IMR-90 (cell line): ENCODE data around the gene ATRNL1. TPM values are rescaled to one million over a fixed set of nuclear protein-coding genes. Genes with fewer than 3 reads are reported as not detected.

Experiments
- ATAC-seq: fragments of 200-7000 bp; cut with Tn5 transposase; 2 replicates; pipeline ENCODE4 v1.9.1; 2020; ENCODE audit warnings: low read depth, mild to moderate bottlenecking, moderate library complexity
- BruUV-seq: library from RNA; stranded (reverse); fragments of 400-500 nt; replicated peaks from 2 replicates; lab custom pipeline; 2021; lab: Mats Ljungman, UMichigan
- CTCF ChIA-PET: fragments of 300-600 bp; formaldehyde crosslinking; extraction: SDS; loops from one replicate; lab custom pipeline; 2021; ENCODE audit warnings: antibody characterized with exemption; lab: Yijun Ruan, JAX
- POLR2A ChIA-PET: fragments of 300-600 bp; sonication (Branson Sonifier 250); formaldehyde crosslinking; loops from one replicate; lab custom pipeline; 2022; ENCODE audit warnings: antibody characterized with exemption; ENCODE audit not compliant: unreplicated experiment; lab: Charles Lee
- DNase-seq: peaks from one replicate; pipeline ENCODE4 v3.0.0; 2013
- H2AFZ ChIP-seq: replicated peaks from 2 replicates; pipeline ENCODE3; 2013; ENCODE audit warnings: low read length, mild to moderate bottlenecking; ENCODE audit not compliant: poor library complexity
- H2AK5ac ChIP-seq: 2 replicates; pipeline ENCODE4 v1.6.1; 2013; ENCODE audit warnings: low read depth, low read length, inconsistent platforms
- H2AK9ac ChIP-seq: replicated peaks from 2 replicates; pipeline ENCODE3; 2013; ENCODE audit warnings: mild to moderate bottlenecking, low read depth, low read length, moderate library complexity; ENCODE audit not compliant: poor library complexity
- H2BK120ac ChIP-seq: 2 replicates; pipeline ENCODE4 v1.6.1; 2013; ENCODE audit warnings: low read depth, low read length, inconsistent platforms
- H2BK15ac ChIP-seq: 3 replicates; pipeline ENCODE4 v1.6.1; 2013; ENCODE audit warnings: low read depth, low read length, inconsistent platforms
- H2BK20ac ChIP-seq: 2 replicates; pipeline ENCODE4 v1.6.1; 2013; ENCODE audit warnings: low read depth, mild to moderate bottlenecking, inconsistent platforms, low read length, moderate library complexity
- H2BK5ac ChIP-seq: 2 replicates; pipeline ENCODE4 v1.6.1; 2013; ENCODE audit warnings: mild to moderate bottlenecking, low read depth, low read length, inconsistent platforms; ENCODE audit not compliant: poor library complexity, severe bottlenecking
- H3K14ac ChIP-seq: replicated peaks from 2 replicates; pipeline ENCODE4 v1.6.1; 2013; ENCODE audit warnings: low read depth, low read length, inconsistent platforms
- H3K18ac ChIP-seq: 2 replicates; pipeline ENCODE4 v1.6.1; 2013; ENCODE audit warnings: low read depth, low read length, control low read depth
- H3K23ac ChIP-seq: 2 replicates; pipeline ENCODE4 v1.6.1; 2013; ENCODE audit warnings: low read depth, low read length, inconsistent platforms
- H3K27ac ChIP-seq: 2 replicates; pipeline ENCODE4 v1.5.1; 2013; ENCODE audit warnings: mild to moderate bottlenecking, control low read depth, low read length; ENCODE audit not compliant: insufficient read depth
- H3K27me3 ChIP-seq: 2 replicates; pipeline ENCODE4 v1.6.1; 2013; ENCODE audit warnings: low read length; ENCODE audit not compliant: control insufficient read depth, insufficient read depth
- H3K36me3 ChIP-seq: 2 replicates; pipeline ENCODE4 v1.6.1; 2013; ENCODE audit warnings: low read length, mixed read lengths; ENCODE audit not compliant: control insufficient read depth, insufficient read depth
- H3K4ac ChIP-seq: 2 replicates; pipeline ENCODE4 v1.6.1; 2013; ENCODE audit warnings: low read depth, low read length, inconsistent platforms
- H3K4me1 ChIP-seq: 2 replicates; pipeline ENCODE4 v1.6.1; 2013; ENCODE audit warnings: low read length, mixed read lengths; ENCODE audit not compliant: control insufficient read depth, insufficient read depth
- H3K4me2 ChIP-seq: 2 replicates; pipeline ENCODE4 v1.6.1; 2013; ENCODE audit warnings: low read depth, mild to moderate bottlenecking, control low read depth, low read length, moderate library complexity
- H3K4me3 ChIP-seq: 2 replicates; pipeline ENCODE4 v1.5.1; 2013; ENCODE audit warnings: low read depth, mild to moderate bottlenecking, control low read depth, low read length, moderate library complexity; ENCODE audit not compliant: insufficient read depth
- H3K56ac ChIP-seq: 2 replicates; pipeline ENCODE4 v1.6.1; 2013; ENCODE audit warnings: low read length, inconsistent platforms; ENCODE audit not compliant: insufficient read depth; ENCODE audit errors: extremely low read depth
- H3K79me1 ChIP-seq, 2 experiments: 2 replicates each; pipeline ENCODE4 v1.6.1; 2013; ENCODE audit warnings: low read length in 2 of 2, inconsistent platforms in 1 of 2, low read depth in 1 of 2
- H3K9ac ChIP-seq: 2 replicates; pipeline ENCODE4 v1.6.1; 2013; ENCODE audit warnings: low read depth, low read length, control low read depth
- H3K9me1 ChIP-seq: 2 replicates; pipeline ENCODE4 v1.6.1; 2013; ENCODE audit warnings: low read length, inconsistent platforms; ENCODE audit not compliant: insufficient read depth
- H3K9me3 ChIP-seq: 2 replicates; pipeline ENCODE4 v1.6.1; 2013; ENCODE audit warnings: low read length; ENCODE audit not compliant: control insufficient read depth, insufficient read depth
- H4K20me1 ChIP-seq: 2 replicates; pipeline ENCODE4 v1.6.1; 2013; ENCODE audit warnings: low read length, inconsistent platforms; ENCODE audit not compliant: insufficient read depth
- H4K5ac ChIP-seq: 2 replicates; pipeline ENCODE4 v1.6.1; 2013; ENCODE audit warnings: mild to moderate bottlenecking, low read depth, low read length, control low read depth
- H4K8ac ChIP-seq, 2 experiments: 2 replicates each; pipeline ENCODE4 v1.6.1; 2013; ENCODE audit warnings: low read depth in 2 of 2, low read length in 2 of 2, control low read depth in 1 of 2, inconsistent platforms in 1 of 2
- H4K91ac ChIP-seq: 2 replicates; pipeline ENCODE4 v1.6.1; 2013; ENCODE audit warnings: low read depth, low read length, inconsistent platforms; ENCODE audit not compliant: insufficient read depth
- BHLHE40 ChIP-seq: fragments of 150-350 bp; IDR thresholded peaks from 2 replicates; pipeline ENCODE4 v1.6.1; 2016; ENCODE audit warnings: mild to moderate bottlenecking, low read depth, low read length
- CEBPB ChIP-seq: IDR thresholded peaks from 2 replicates; pipeline ENCODE4 v1.6.1; 2012; ENCODE audit warnings: low read depth, low read length, improper control_type of control experiment
- CHD1 ChIP-seq: IDR thresholded peaks from 2 replicates; pipeline ENCODE4 v1.6.1; 2012; ENCODE audit warnings: low read depth, low read length, improper control_type of control experiment
- CTCF ChIP-seq: conservative IDR thresholded peaks from 2 replicates; pipeline ENCODE4 v1.5.1; 2012; ENCODE audit warnings: mild to moderate bottlenecking, low read depth, low read length, improper control_type of control experiment
- ELK1 ChIP-seq: fragments of 150-350 bp; IDR thresholded peaks from 2 replicates; pipeline ENCODE4 v1.6.1; 2016; ENCODE audit warnings: low read depth, mild to moderate bottlenecking, low read length, moderate library complexity, borderline replicate concordance
- FOS ChIP-seq: fragments of 150-350 bp; IDR thresholded peaks from 2 replicates; pipeline ENCODE4 v1.6.1; 2016; ENCODE audit warnings: low read depth, low read length
- MAZ ChIP-seq: IDR thresholded peaks from 2 replicates; pipeline ENCODE4 v1.6.1; 2012; ENCODE audit warnings: low read depth, mild to moderate bottlenecking, low read length, improper control_type of control experiment, moderate library complexity, borderline replicate concordance
- MXI1 ChIP-seq: IDR thresholded peaks from 2 replicates; pipeline ENCODE4 v1.6.1; 2012; ENCODE audit warnings: low read depth, mild to moderate bottlenecking, low read length, moderate library complexity, borderline replicate concordance
- NFE2L2 ChIP-seq: fragments of 150-350 bp; IDR thresholded peaks from 2 replicates; pipeline ENCODE4 v1.6.1; 2016; ENCODE audit warnings: low read depth, mild to moderate bottlenecking, low read length
- POLR2A ChIP-seq: IDR thresholded peaks from 2 replicates; pipeline ENCODE4 v1.6.1; 2012; ENCODE audit warnings: mild to moderate bottlenecking, low read depth, low read length
- RAD21 ChIP-seq: IDR thresholded peaks from 2 replicates; pipeline ENCODE4 v1.6.1; 2012; ENCODE audit warnings: low read length, improper control_type of control experiment
- RCOR1 ChIP-seq: IDR thresholded peaks from 2 replicates; pipeline ENCODE4 v1.6.1; 2012; ENCODE audit warnings: mild to moderate bottlenecking, low read length, improper control_type of control experiment; ENCODE audit not compliant: insufficient replicate concordance
- RFX5 ChIP-seq: IDR thresholded peaks from 2 replicates; pipeline ENCODE4 v1.8.0; 2012; ENCODE audit warnings: low read depth, mild to moderate bottlenecking, low read length, moderate library complexity
- SMC3 ChIP-seq: fragments of 150-350 bp; IDR thresholded peaks from 2 replicates; pipeline ENCODE4 v1.6.1; 2016; ENCODE audit warnings: low read depth, mild to moderate bottlenecking, antibody characterized with exemption, low read length, moderate library complexity
- USF2 ChIP-seq: fragments of 150-350 bp; IDR thresholded peaks from 2 replicates; pipeline ENCODE4 v1.6.1; 2017; ENCODE audit warnings: mild to moderate bottlenecking, antibody characterized with exemption, low read length, low read depth
- WGBS, 2 experiments: methylation state at CpG; one replicate each; pipeline versions ENCODE4 v1.1.5 to v1.1.7; 2013; ENCODE audit warnings: missing lambda C conversion rate in 2 of 2; ENCODE audit not compliant: insufficient read length in 1 of 2; ENCODE audit errors: extremely low coverage in 2 of 2; 5-methylcytosine and 5-hydroxymethylcytosine counted together
- dilution Hi-C: fragments of 300-500 bp; cut with HindIII; formaldehyde crosslinking; loops from one replicate; pipeline ENCODE4 v1.14.3; 2018; ENCODE audit warnings: low sequenced_read_pairs; ENCODE audit not compliant: unreplicated experiment
- in situ Hi-C: fragments of 300-500 bp; cut with MboI; formaldehyde crosslinking; loops from 3 replicates; pipeline ENCODE4 v1.14.3; 2019; ENCODE audit warnings: low sequenced_read_pairs, inconsistent platforms, mixed read lengths
- intact Hi-C: fragments of 100-400 bp; cut with micrococcal nuclease; formaldehyde crosslinking; loops from 2 replicates; pipeline ENCODE4 v1.10.0; 2022
- polyA plus RNA-seq, 3 experiments: library from polyadenylated mRNA; depleted of rRNA; stranded (reverse); fragments of >200 nt; gene quantifications; 2 replicates each; pipeline ENCODE4 v1.2.3, GENCODE V29; 2012; ENCODE audit warnings: low replicate concordance in 1 of 3
- total RNA-seq: library from RNA; depleted of rRNA; stranded (reverse); fragments of >200 nt; gene quantifications from 2 replicates; pipeline ENCODE4 v1.2.3, GENCODE V29; 2012

Gene ATRNL1
- total and polyA plus RNA-seq, 2 of the 4 experiments (the other 2 are of a cell fraction): 0.18 to 0.19 TPM

GRCh38 chr10:115903845-115904244 lies 810.7 kb downstream of the ATRNL1 start:
- WGBS, 2 experiments: 100% methylated on average over 1 of the region's 3 CpGs; no CpG with 5 or more reads in 1 of the 2 experiments
- DNase-seq (no peak), ATAC-seq (no peak)
- H3K23ac ChIP-seq: no peak overlapping the region
- H3K36me3 ChIP-seq: no peaks in the 10 kb centered on the region
- no peak overlapping the region; the same call in 1 of the 2 replicates for H2BK120ac ChIP-seq
- no peak overlapping the region for H4K8ac ChIP-seq
- TF ChIP-seq RFX5 (no peak), BHLHE40 (no peak), SMC3 (no peak), USF2 (no peak), CEBPB (no peak), RCOR1 (no peak), NFE2L2 (no peak), POLR2A (no peak), CTCF (no peak), FOS (no peak), MAZ (no peak), ELK1 (no peak), MXI1 (no peak), CHD1 (no peak), RAD21 (no peak)
- no peak overlapping the region for H2AK9ac ChIP-seq
- no peak overlapping the region for H3K4ac ChIP-seq
- no peaks in the 10 kb centered on the region for H3K9me3 ChIP-seq
- no peaks in the 10 kb centered on the region for H3K4me1 ChIP-seq
- intact Hi-C loops: no loop called here
- H3K27me3 ChIP-seq: no peaks in the 10 kb centered on the region
- no peak overlapping the region for H2AK5ac ChIP-seq
- BruUV-seq: no TSS peak
- H2AFZ ChIP-seq: no peak overlapping the region
- no peak overlapping the region for H3K4me2 ChIP-seq
- no peak overlapping the region for H4K91ac ChIP-seq
- dilution Hi-C loops: no loop called here
- CTCF ChIA-PET: no interaction called here
- no peak overlapping the region for H3K9ac ChIP-seq
- H3K9me1 ChIP-seq: no peaks in the 10 kb centered on the region; the same call in 1 of the 2 replicates
- H3K14ac ChIP-seq: no peak overlapping the region
- in situ Hi-C loops: no loop called here
- no peaks in the 10 kb centered on the region for H3K79me1 ChIP-seq
- no peak overlapping the region for H4K5ac ChIP-seq
- H2BK15ac ChIP-seq: no peak overlapping the region
- no peak overlapping the region for H3K27ac ChIP-seq
- no peaks in the 10 kb centered on the region for H4K20me1 ChIP-seq
- no peak overlapping the region for H3K56ac ChIP-seq
- no peak overlapping the region for H2BK5ac ChIP-seq
- H3K18ac ChIP-seq: no peak overlapping the region
- H2BK20ac ChIP-seq: no peak overlapping the region; the same call in 1 of the 2 replicates
- H3K4me3 ChIP-seq: no peak overlapping the region
- POLR2A ChIA-PET: interaction anchor here (0.6 kb wide), 1 partner anchor 383 kb away, joined by 6 read pairs; no protein-coding TSS in a partner anchor
